ENCODE data around the gene ETV6.

ETV6 gene

GRCh38 chr12:11732715-11733114, 83.2 kb downstream of the ETV6 start:
- no peak for DNase-seq (ENCODE audit: low read depth in 2 of 3, low spot score in 1 of 3)

DNA sequence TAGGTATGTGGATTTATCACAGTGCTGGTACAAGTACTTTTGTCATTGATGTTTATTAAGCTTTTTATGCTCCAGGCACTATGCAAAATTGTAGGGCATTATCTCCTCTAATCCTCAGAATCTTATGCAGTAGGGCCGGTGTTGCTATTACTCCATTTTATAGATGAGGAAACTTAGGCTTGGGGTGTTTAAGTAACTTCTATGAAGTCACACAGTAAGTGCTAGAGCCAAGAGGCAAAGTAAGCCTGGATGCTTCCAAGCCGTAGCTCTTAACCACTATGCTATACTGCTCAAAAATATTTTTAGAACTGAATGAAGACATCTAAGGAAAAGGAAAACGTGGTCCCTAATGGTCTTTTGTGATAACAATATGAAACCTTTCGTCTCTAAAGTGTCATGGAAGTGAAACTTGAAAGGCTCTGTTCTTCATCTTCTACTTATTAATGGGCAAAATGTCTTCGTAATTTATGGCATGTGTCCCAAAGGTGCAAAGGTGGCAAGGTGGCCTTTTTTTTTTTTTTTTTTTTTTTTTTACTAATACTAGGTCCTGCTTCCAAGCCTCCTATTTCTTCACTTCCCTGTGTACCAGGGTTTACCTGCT, 85.2 kb downstream of the ETV6 start:
- DNase-seq (ENCODE audit: low read depth in 2 of 3, low spot score in 1 of 3), result no peak

DNA sequence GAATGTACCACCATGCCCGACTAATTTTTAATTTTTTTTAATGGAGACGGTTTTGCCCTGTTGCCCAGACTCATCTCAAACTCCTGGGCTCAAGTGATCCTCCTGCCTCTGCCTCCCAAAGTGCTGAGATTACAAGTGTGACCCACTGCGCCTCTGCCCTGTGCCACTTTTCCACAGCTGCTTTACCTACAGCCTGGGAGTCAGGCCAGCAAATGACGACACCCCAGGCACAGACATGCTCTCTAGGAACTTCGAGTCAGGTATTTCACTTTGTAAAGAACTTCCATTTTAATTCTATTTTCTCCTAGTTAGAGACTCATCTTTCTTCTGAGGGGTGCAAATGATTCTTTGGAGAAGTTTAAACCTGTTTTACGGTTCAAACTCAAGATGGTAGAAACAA, 89.0 kb downstream of the ETV6 start:
- DNase-seq (ENCODE audit: low read depth in 2 of 3, low spot score in 1 of 3), result no peak

GRCh38 chr12:11739980-11740577, 90.6 kb downstream of the ETV6 start:
- DNase-seq (ENCODE audit: low read depth in 2 of 3, low spot score in 1 of 3), result no peak

GRCh38 chr12:11741434-11742092, 92.1 kb downstream of the ETV6 start:
- DNase-seq (ENCODE audit: low read depth in 2 of 3, low spot score in 1 of 3), result no peak

- DNase-seq (ENCODE audit: low read depth in 2 of 3, low spot score in 1 of 3), result no peak
Measured at GRCh38 chr12:11743423-11744409, 94.2 kb downstream of the ETV6 start.

- no peak for DNase-seq (ENCODE audit: low read depth in 2 of 3, low spot score in 1 of 3)
Measured at GRCh38 chr12:11744410-11744801, 94.9 kb downstream of the ETV6 start.

GRCh38 chr12:11745113-11745512, 95.6 kb downstream of the ETV6 start:
- DNase-seq (ENCODE audit: low read depth in 2 of 3, low spot score in 1 of 3), result no peak

GRCh38 chr12:11746024-11746771, 96.7 kb downstream of the ETV6 start:
- DNase-seq (ENCODE audit: low read depth in 2 of 3, low spot score in 1 of 3), result no peak

DNA sequence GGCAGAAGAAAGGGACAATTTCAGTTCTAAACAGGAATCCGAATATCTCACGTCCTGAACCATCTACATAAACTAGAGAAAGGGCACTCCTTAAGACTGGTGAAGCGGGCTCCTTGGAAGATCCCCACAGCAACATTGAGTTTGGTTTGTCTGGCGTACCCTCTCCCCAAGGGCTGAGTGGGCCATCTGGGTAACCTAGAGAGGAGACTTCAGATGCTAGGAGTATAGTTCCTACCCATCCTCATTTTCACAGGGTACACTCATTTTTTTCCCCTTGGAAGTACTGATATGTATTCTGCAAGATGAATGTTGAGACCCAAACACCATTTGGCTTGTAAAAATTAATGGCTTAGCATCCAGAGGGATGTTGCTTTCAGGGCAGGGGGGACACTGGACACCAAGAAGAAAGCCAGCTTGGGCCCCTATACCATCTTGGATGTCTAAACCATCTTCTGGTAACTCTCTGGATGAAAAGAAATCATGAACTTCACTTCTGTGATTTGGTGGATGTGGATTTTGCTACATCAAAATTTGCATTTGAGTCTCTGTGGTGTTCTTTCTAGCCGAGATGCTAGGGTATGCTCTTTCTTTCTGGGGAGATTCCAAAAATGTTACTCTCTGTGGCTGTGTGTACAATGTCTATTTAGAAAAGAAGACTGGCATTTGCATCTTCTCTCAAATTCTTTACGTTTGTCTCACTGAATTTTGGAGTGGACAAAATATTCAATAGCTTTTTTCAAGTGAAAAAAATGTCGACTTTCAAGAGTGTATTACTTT, 97.7 kb downstream of the ETV6 start:
- no peak for DNase-seq (ENCODE audit: low read depth in 2 of 3, low spot score in 1 of 3)

DNA sequence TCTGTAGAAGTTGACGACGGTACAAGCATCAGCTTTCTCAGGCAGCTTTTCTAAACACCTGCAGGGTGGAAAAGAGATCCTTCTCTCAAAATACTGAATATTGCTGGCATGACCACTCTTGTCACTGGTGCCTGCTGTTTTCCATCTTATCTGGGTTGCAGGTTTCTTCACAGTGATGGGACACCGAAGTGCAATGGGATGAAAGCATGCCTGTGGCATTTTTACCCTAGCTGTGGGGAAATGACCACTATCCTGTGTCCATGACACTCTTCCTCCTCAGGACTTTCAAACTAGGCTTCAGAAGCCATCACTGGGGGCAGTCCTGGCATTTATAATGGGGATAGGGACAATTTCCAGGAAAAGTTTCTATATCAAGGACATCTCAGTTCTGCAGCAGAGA, 98.5 kb downstream of the ETV6 start:
- DNase-seq (ENCODE audit: low read depth in 2 of 3, low spot score in 1 of 3), result no peak

- DNase-seq (ENCODE audit: low read depth in 2 of 3, low spot score in 1 of 3), result no peak
Measured at GRCh38 chr12:11748903-11749302, 99.4 kb downstream of the ETV6 start.

DNA sequence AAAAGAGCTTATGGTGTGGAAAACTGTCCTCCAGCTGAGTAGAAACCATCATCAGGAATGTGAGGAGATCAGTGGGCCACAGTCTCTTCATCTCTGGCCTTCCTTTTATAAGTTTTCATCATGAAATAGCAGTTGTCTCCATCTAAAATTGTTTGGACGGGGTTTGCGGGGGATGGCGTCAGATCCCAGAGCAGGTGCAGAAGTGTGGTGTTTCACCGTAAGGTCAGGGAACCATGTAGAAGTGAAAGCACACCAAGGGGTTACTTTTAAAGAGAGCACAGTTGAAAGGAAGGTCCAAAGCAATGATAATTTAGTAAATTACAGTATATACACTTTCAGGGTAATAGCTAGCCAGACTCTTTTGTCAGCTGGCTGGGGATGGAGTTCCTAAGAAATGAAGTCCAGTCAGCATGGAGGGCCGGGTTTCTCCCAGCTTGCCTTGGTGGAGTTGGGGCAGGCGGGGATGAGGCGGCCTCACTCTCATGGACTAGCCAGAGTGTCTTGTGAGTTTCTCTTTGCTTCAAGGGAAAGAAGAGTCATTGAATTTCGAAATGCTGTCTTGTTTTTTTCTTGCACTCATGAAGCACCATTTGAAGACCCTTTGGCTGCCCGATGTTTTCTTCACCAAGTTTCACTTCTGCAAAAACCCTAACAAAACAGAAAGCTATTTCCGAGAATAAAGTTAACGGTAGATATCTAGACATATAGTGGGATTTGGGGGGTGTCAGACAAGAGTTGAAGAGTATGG, 100.6 kb downstream of the ETV6 start:
- DNase-seq (ENCODE audit: low read depth in 2 of 3, low spot score in 1 of 3), result no peak

DNA sequence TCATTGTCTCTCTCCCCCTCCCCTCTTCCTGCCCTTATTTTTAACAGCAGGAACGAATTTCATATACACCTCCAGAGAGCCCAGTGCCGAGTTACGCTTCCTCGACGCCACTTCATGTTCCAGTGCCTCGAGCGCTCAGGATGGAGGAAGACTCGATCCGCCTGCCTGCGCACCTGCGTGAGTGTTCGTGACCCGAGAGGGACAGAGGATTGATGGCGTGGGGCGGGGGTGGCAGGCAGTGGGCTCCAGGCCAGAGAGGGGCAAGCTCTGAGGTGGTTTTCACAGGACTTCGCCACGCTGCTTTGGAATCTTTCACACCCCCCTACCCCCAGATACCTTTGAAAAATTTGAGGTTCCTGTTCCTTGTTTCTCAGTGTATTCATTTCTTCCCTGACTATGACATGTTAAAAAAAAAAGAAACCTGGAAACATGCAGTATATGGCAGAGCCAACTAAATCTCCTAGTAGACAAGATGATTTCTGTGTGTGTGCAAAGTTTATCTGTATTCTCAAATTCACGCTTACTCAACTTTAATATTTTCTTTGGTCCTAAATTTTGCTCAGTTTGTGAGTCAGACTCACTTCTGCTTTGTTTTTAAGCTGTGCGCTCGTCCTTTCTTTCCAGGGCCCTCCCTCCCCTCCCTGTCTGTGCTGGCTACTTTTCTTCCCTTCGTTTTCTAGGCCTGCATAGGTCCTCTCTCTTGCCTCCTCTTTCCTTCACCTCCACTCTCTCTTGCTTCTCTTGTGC, 103.1 kb downstream of the ETV6 start:
- DNase-seq (ENCODE audit: low read depth in 2 of 3, low spot score in 1 of 3), result no peak

DNA sequence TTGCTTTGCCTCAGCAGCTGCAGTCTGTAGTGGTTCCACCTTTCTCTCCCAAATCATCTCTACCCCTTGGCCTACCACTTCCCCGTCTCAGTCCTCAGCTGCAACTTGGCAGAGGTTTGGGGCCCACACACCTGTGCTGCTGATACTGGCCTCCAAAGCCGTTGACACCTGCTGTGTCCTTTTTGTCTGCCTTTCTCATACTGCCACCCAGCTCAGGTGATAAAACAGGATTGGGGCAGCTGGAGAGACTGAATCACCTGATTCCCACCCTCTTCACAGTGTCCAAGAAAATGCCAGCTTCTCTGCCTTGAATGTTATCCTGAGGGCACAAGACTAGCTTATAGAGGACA, 103.7 kb downstream of the ETV6 start:
- no peak for DNase-seq (ENCODE audit: low read depth in 2 of 3, low spot score in 1 of 3)

DNA sequence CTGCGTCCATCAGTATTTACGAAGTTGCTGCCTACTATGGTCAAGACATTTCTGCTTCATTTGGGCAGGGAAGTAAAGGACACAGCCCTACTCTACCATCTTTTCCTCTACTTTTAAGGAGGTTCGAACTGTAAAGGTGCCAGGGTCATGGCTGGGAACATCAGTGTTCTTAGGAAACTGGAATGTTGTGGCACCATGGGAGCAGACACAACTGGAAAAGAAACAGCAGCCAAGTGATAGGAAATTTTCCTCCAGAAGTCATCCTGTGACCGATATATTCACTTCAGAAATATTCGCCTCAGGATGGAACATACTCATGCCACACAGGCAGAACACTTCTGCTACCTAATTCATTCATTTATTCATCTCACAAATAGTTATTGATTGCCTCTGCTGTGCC, 104.4 kb downstream of the ETV6 start:
- no peak for DNase-seq (ENCODE audit: low read depth in 2 of 3, low spot score in 1 of 3)

- DNase-seq (ENCODE audit: low read depth in 2 of 3, low spot score in 1 of 3), result no peak
Measured at GRCh38 chr12:11754256-11754655, 104.8 kb downstream of the ETV6 start.

DNA sequence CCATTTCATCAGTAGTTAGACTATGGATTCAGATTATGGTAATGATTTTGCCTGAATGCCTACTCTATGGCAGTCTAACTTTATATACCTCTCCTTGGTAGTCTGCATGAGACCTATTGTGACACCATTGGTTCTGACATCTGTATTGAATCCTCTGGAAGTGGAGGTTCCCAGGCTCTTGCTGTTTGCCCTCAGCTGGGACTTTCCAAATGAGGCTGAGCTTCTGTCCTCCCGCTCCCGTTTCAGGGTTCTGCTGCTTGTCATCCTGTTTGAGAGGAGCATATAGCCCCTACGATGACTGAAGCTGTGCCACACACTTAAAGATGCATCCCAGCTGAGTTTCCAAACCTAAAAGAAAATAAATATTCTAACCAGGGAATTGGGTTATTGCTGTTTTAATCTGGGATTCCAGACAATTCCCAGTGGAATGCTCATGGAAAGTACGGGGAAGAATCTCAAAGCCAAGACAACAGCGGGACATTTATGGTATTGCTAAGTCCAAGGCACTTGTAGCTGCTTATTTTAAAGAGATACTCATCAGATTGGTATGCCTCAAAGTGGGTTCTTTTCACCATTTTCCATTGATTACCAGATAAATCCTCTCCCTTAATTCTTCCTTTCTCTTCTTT, 105.9 kb downstream of the ETV6 start:
- DNase-seq (ENCODE audit: low read depth in 2 of 3, low spot score in 1 of 3), result no peak
